PFSK-1 (cell line): ENCODE measurements around the gene TMEM207.

Source experiments
- FOXP2 ChIP-seq: optimal IDR thresholded peaks from 2 replicates; pipeline ENCODE3; 2011; ENCODE audit warnings: borderline replicate concordance, control low read depth, inconsistent platforms; ENCODE audit not compliant: insufficient read depth; ENCODE audit errors: extremely low read length, extremely low read depth
- POLR2AphosphoS5 ChIP-seq: IDR thresholded peaks from 2 replicates; pipeline ENCODE4 v1.6.1; 2012; ENCODE audit warnings: low read depth, mild to moderate bottlenecking, control low read depth, low read length, moderate library complexity
- REST ChIP-seq, 2 experiments: IDR thresholded peaks; 2 replicates each; pipeline versions ENCODE4 v1.6.1 to v1.8.0; 2011 to 2012; ENCODE audit warnings: low read depth in 2 of 2, low read length in 2 of 2, control low read depth in 1 of 2, inconsistent platforms in 1 of 2, mild to moderate bottlenecking in 1 of 2, moderate library complexity in 1 of 2; ENCODE audit not compliant: insufficient read depth in 1 of 2
- SIN3A ChIP-seq: IDR thresholded peaks from 2 replicates; pipeline ENCODE4 v1.6.1; 2012; ENCODE audit warnings: mild to moderate bottlenecking, low read length, moderate library complexity, borderline replicate concordance; ENCODE audit not compliant: insufficient read depth
- TAF1 ChIP-seq: IDR thresholded peaks from 2 replicates; pipeline ENCODE4 v1.6.1; 2012; ENCODE audit warnings: low read length, control low read depth, borderline replicate concordance; ENCODE audit not compliant: insufficient read depth

Gene TMEM207

DNA sequence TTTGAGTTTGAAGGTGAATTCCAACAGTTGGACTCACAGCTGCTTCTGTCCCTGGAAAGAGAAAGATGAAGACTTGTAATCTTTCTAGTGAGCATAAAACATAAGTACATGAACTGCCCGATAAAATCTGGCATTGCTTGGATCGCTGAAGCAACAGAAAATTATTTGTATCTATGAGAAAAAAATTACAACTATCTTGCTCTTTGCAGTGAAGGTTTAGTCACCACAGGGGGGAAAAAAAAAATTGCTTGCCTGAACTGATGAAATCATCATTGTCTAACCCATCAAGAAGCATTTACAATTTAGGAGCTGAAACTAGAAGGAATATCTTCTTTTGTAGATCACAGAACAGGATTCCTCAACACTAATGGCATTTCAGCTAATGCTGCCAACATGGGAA, 20.0 kb downstream of the TMEM207 start:
- TF ChIP-seq REST (IDR thresholded peaks at IDR 0.05; ENCODE audit: insufficient read depth in 1 of 2, low read depth in 2 of 2, low read length in 2 of 2) (no peak), POLR2AphosphoS5 (no peak)

DNA sequence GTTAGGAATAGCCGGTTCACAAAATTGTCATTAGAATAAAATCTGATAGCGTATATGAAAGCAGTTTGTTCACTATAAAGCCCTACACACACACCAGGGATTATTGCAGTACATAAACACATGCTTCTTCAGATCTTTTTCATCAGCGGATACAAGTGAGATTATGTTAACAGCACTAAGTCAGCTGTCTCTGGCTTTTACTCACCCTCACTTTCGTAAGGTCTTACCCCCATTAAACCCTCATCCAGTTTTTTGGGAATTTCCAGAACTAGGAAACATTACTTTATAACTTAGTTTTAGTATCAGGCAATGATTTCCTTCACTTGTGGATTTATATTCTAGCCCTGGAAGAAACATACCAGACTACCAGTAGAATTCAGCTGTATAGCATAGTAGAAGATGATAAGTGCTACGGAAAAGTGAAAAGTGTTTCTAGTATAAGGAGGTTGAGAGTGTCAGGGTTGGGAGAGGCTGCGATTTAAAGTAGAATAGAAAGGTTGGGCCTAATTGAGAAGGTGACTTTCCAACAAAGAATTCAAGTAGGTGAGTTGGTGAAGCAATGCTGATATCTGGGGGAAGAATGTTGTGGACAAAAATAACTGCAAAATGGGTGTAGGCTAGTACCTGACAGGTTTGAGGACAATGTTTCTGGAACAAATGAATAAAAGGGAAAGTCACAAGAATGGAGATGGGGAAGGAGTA, 22.7 kb downstream of the TMEM207 start:
- TF ChIP-seq TAF1: no peak
- no peak for TF ChIP-seq FOXP2
- TF ChIP-seq SIN3A: no peak
- TF ChIP-seq POLR2AphosphoS5: no peak
- no peak for TF ChIP-seq REST (IDR thresholded peaks at IDR 0.05; ENCODE audit: insufficient read depth in 1 of 2, low read depth in 2 of 2, low read length in 2 of 2)

DNA sequence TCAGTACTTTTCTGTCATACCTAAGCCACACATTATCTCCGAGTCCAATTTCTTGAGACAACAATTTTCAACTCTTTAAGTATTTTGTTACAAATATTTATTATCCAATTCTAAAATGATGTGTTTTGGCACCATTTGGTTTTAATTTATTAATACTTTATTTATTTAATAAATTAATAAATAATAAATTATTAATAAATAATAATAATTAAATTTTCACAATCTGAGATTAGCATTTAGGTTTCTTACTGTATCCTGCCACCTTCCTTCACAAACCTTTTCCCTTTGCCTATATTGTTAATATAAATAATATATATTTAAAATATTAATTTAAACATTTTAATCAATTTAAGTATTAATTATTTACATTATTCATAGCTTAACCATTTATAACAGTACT, 23.9 kb downstream of the TMEM207 start:
- TF ChIP-seq SIN3A (no peak), REST (IDR thresholded peaks at IDR 0.05; ENCODE audit: insufficient read depth in 1 of 2, low read depth in 2 of 2, low read length in 2 of 2) (no peak), TAF1 (no peak), FOXP2 (no peak), POLR2AphosphoS5 (no peak)

DNA sequence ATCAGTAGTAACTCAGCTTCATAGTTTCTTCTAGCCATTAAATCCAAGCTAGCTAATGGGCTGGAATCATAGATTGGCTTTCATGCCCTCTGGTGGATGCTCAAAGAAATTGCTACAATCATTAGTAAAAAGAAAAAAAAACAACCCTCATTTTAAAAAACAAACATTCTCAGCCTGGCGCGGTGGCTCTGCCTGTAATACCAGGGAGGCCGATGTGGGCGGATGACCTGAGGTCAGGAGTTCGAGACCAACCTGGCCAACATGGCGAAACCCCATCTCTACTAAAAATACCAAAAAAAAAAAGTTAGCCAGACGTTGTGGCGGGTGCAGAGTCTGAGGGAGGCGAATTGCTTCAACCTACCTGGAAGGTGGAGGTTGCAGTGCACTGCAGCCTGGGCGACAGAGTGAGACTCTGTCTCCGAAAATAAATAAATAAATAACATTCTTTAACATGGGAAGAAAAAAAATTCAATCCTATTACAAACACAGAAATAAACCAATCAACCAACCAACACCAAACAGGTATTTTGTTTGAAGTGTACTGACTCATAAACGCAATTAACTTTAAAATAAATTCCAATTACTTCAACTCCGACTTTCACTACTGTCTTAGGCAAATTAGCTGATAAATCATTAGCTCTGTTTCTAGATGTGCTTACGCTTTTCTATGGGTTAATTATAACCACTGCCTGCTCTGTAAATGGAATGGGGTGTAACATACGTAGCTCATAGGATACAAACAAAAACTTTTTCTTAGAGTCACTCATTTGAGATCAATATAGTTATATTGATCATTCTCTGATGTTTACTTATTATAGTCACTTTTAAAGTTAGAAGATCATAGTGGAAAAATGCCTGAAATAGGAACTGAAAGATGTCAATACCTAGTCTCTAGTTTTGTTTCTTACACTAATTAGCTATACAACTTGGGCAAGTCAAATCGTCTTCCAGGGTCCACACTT, 24.9 kb downstream of the TMEM207 start:
- TF ChIP-seq POLR2AphosphoS5: no peak
- TF ChIP-seq FOXP2: no peak
- TF ChIP-seq REST (IDR thresholded peaks at IDR 0.05; ENCODE audit: insufficient read depth in 1 of 2, low read depth in 2 of 2, low read length in 2 of 2): no peak
- TF ChIP-seq SIN3A: no peak
- TF ChIP-seq TAF1: no peak
